GM12891 (cell line): ENCODE measurements around the gene SFXN5.

Source experiments
- PAX5 ChIP-seq: IDR thresholded peaks from 2 replicates; pipeline ENCODE4 v1.6.1; 2011; ENCODE audit warnings: low read length, moderate library complexity, mild to moderate bottlenecking; ENCODE audit not compliant: insufficient read depth, severe bottlenecking
- POLR2A ChIP-seq: IDR thresholded peaks from 2 replicates; pipeline ENCODE4 v1.6.1; 2011; ENCODE audit warnings: low read depth, low read length, control low read depth
- POLR2AphosphoS5 ChIP-seq: IDR thresholded peaks from 2 replicates; pipeline ENCODE4 v1.6.1; 2011; ENCODE audit warnings: low read depth, low read length, control low read depth
- POU2F2 ChIP-seq: IDR thresholded peaks from 2 replicates; pipeline ENCODE4 v1.6.1; 2011; ENCODE audit warnings: low read depth, mild to moderate bottlenecking, control low read depth, low read length, moderate library complexity
- TAF1 ChIP-seq: IDR thresholded peaks from 2 replicates; pipeline ENCODE4 v1.6.1; 2011; ENCODE audit warnings: low read depth, low read length, control low read depth

DNA sequence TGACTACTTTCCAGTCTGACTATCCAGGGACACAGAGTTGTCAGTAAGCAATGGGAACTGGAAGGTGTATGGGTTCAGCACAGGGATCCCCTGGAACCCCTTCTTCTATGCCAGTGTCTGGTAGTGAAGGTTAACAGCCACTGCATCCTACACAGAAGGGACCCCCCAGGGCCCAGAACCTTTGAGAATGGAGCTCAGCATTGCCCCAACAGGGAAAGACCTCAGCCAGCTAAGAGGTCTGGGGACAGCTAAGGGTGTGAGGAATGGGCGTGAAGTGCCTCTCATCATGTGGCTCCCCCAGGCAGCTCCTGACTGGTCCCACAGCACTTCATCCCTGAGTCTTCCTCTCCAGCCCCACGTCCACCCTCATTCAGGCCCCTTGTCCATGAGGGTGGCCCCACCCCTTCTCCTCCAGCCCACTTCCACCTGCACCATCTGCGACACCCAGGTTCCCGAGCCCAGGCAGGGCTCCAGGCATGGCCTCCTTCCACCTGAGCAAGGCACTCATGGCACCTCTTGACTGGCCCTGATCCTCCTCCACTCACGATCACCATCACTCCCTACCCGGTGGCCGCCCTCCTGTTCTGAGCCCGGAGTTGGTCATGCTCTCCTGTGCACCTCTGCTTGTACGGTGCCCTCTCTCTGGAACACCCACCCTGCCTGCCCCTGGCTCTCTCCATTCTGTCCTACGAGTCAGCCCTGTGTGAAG lies 77.1 kb downstream of the SFXN5 start:
- no peak for TF ChIP-seq POU2F2
- no peak for TF ChIP-seq POLR2A
- no peak for TF ChIP-seq POLR2AphosphoS5
- no peak for TF ChIP-seq TAF1
- no peak for TF ChIP-seq PAX5
